Smooth muscle cell (in vitro differentiated cells): ENCODE data around the gene GLI2. TPM values are rescaled to one million over a fixed set of nuclear protein-coding genes. Genes with fewer than 3 reads are reported as not detected.

Experiments
- DNase-seq: peaks from one replicate; lab custom pipeline; 2025; ENCODE audit not compliant: unreplicated experiment; lab: John Stamatoyannopoulos, UW
- H2AFZ ChIP-seq: fragments of 200-600 bp; sonication (generic); 2 replicates; pipeline ENCODE4 v1.6.0; 2016; ENCODE audit warnings: antibody characterized with exemption, low read depth, mild to moderate bottlenecking
- H3F3A ChIP-seq: fragments of 200-600 bp; sonication (generic); 2 replicates; pipeline ENCODE4 v1.6.0; 2017; ENCODE audit warnings: antibody characterized with exemption, low read depth
- H3K27ac ChIP-seq: fragments of 200-600 bp; sonication (generic); 2 replicates; pipeline ENCODE4 v1.5.1; 2016; ENCODE audit warnings: low read depth, mild to moderate bottlenecking
- H3K27me3 ChIP-seq: fragments of 200-600 bp; sonication (generic); 2 replicates; pipeline ENCODE4 v1.6.1; 2016; ENCODE audit warnings: low read depth, mild to moderate bottlenecking
- H3K36me3 ChIP-seq: fragments of 200-600 bp; sonication (generic); 2 replicates; pipeline ENCODE4 v1.5.1; 2016; ENCODE audit warnings: low read depth
- H3K4me1 ChIP-seq: fragments of 200-600 bp; sonication (generic); 2 replicates; pipeline ENCODE4 v1.5.1; 2016; ENCODE audit warnings: low read depth
- H3K4me2 ChIP-seq: fragments of 200-600 bp; sonication (generic); 2 replicates; pipeline ENCODE4 v1.6.0; 2016; ENCODE audit warnings: mild to moderate bottlenecking
- H3K4me3 ChIP-seq: fragments of 200-600 bp; sonication (generic); 2 replicates; pipeline ENCODE4 v1.5.1; 2016; ENCODE audit warnings: mild to moderate bottlenecking
- H3K79me2 ChIP-seq: fragments of 200-600 bp; sonication (generic); 2 replicates; pipeline ENCODE4 v1.6.0; 2016; ENCODE audit warnings: low read depth, mild to moderate bottlenecking
- H3K9ac ChIP-seq: fragments of 200-600 bp; sonication (generic); 2 replicates; pipeline ENCODE4 v1.6.0; 2016; ENCODE audit warnings: low read depth
- H3K9me3 ChIP-seq: fragments of 200-600 bp; sonication (generic); replicated peaks from 2 replicates; pipeline ENCODE4 v1.5.1; 2016; ENCODE audit warnings: low read depth
- H4K20me1 ChIP-seq: fragments of 200-600 bp; sonication (generic); 2 replicates; pipeline ENCODE4 v1.6.0; 2016; ENCODE audit warnings: low read depth
- WGBS: methylation state at CpG from one replicate; pipeline ENCODE4 v1.1.7; 2016; ENCODE audit warnings: low lambda C conversion rate; 5-methylcytosine and 5-hydroxymethylcytosine counted together
- polyA plus RNA-seq: library from polyadenylated mRNA; unstranded; fragments of >200 nt; fragmentation: Nextera tagmentation; extraction: Ambion mirVana; gene quantifications from 2 replicates; pipeline ENCODE4 v1.2.1, GENCODE V29; 2016
- total RNA-seq: library from RNA; depleted of rRNA; stranded (reverse); fragments of >200 nt; gene quantifications from 2 replicates; pipeline ENCODE4 v1.2.3, GENCODE V29; 2014
- TF ChIP-seq, protein P1 (sequence below): fragments of 200-600 bp; sonication (generic); IDR thresholded peaks from 2 replicates; pipeline ENCODE4 v1.5.1; 2017; ENCODE audit warnings: borderline replicate concordance, mild to moderate bottlenecking, antibody characterized with exemption; ENCODE audit not compliant: insufficient read depth, poor library complexity, severe bottlenecking

The GLI2 gene
- total and polyA plus RNA-seq, 2 experiments from 2014 or later: 9.4 to 10.6 TPM

DNA sequence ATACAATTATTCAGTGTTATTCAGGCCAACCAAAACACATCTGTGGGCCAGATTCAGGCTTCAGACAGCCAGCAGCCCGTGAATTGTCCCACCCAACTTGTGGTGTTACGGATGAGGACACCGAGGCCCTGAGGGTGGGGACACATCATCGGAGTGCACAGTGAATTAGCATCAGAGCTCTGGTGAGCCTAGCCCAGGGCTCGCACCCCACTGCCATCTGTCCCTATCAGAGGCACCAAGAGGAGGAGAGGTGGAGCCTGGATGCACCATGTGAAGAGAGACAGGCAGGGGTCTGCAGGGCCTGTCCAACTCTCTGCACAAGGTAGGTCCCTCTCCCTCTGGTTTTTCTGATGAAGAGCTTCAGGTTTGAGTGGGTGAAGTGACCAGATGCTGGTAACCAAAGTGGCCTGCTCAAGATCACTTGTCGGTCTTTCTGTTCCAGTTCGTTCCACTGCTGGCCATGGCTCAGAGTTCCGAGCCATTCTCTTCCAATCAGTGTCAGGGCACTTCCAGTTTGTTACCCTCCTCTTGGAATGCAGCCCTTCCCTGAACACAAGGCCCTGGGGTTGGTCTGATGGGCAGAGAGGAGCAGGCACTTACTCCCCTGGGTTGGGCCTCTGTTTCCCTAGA lies 14.8 kb upstream of the GLI2 start:
- TF ChIP-seq, protein P1, sequence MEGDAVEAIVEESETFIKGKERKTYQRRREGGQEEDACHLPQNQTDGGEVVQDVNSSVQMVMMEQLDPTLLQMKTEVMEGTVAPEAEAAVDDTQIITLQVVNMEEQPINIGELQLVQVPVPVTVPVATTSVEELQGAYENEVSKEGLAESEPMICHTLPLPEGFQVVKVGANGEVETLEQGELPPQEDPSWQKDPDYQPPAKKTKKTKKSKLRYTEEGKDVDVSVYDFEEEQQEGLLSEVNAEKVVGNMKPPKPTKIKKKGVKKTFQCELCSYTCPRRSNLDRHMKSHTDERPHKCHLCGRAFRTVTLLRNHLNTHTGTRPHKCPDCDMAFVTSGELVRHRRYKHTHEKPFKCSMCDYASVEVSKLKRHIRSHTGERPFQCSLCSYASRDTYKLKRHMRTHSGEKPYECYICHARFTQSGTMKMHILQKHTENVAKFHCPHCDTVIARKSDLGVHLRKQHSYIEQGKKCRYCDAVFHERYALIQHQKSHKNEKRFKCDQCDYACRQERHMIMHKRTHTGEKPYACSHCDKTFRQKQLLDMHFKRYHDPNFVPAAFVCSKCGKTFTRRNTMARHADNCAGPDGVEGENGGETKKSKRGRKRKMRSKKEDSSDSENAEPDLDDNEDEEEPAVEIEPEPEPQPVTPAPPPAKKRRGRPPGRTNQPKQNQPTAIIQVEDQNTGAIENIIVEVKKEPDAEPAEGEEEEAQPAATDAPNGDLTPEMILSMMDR: no peak
- Histone ChIP-seq H2AFZ (no peak overlapping the region), H3F3A (peaks cover 3% of the 10 kb centered on the region), H3K4me3 (no peak overlapping the region), H3K36me3 (no peaks in the 10 kb centered on the region), H3K9me3 (no peaks in the 10 kb centered on the region), H3K27me3 (no peaks in the 10 kb centered on the region), H3K79me2 (no peaks in the 10 kb centered on the region), H3K4me2 (no peak overlapping the region), H4K20me1 (no peaks in the 10 kb centered on the region), H3K9ac (no peak overlapping the region), H3K4me1 (peaks cover 12% of the 10 kb centered on the region), H3K27ac (no peak overlapping the region)
- DNase-seq: no peak
- 89% methylated on average over 8 of the region's 8 CpGs for WGBS

DNA sequence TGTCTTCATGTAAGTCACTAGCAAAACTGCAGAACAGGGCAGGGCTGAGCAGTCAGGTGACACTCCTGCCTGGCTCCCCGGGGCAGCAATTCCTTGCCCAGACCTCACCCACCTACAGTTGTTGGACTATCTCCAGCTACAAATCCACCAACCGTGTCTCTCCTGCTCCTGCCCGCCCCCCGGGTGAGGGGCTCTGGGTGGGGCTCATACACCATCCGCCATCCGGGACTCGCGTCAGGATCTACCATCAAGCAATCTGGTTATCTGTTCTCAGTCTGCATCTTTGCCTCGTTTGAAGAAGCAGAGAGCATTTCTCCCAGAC lies 13.5 kb upstream of the GLI2 start:
- H3K36me3 ChIP-seq: no peaks in the 10 kb centered on the region

DNA sequence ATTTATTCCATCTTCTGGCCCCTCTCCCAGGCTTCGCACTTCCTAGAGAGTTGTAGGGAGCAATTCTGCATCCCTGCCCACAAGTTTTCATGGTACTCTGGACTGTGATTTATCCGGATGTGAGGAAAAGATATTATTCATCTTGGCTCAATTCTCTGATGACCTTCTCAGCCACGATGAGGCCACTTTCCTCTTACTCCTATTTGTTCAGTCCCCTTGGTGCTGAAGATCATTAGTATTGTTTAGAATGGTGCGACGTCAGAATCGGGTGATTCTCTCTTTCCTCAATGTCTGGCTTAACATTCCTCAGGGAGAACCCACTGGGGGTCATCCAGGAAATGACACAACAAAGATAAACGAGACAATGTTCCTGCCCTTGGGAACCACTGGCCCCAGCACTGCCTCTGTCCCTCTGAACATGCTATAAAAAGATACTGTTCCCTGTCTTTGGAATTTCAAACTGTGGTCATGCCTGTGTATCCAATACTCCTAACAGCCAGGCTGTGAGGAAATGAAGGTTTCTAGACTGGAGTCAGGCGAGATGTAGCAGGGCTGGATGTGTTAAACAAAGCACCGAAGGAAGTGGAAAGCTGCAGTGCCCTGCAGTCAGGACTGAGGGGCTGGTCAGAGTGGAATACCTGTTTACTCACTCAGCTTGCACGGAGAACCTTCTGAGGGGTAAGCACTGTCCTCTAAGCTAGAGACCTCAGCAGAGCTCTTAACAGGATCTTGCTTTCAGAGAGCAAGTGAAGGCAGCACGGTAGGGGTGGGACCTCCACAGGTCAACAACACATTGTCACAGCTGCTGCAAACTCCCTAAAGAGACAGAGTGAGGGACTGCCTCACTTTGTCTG lies 12.9 kb upstream of the GLI2 start:
- H3K9ac ChIP-seq: peak overlapping the region; percentile 57
- peak overlapping the region; percentile 17 for H2AFZ ChIP-seq
- H3K9me3 ChIP-seq: no peaks in the 10 kb centered on the region
- TF ChIP-seq, protein P1: no peak
- peak overlapping the region; percentile 78 for H3K27ac ChIP-seq
- peaks cover 12% of the 10 kb centered on the region for H3K4me1 ChIP-seq
- no peaks in the 10 kb centered on the region for H3K27me3 ChIP-seq
- peak overlapping the region; percentile 70 for H3K4me2 ChIP-seq
- no peak overlapping the region for H3K4me3 ChIP-seq
- no peaks in the 10 kb centered on the region for H3K36me3 ChIP-seq
- no peak for DNase-seq
- 20% methylated on average over 11 of the region's 11 CpGs for WGBS
- H4K20me1 ChIP-seq: no peaks in the 10 kb centered on the region
- peaks cover 3% of the 10 kb centered on the region for H3F3A ChIP-seq
- no peaks in the 10 kb centered on the region for H3K79me2 ChIP-seq

More for the DNA sequence above, 13.5 kb upstream of the GLI2 start:
- no peaks in the 10 kb centered on the region for H3K9me3 ChIP-seq
- H3K9ac ChIP-seq: peak overlapping the region; percentile 51
- H2AFZ ChIP-seq: no peak overlapping the region
- H3K79me2 ChIP-seq: no peaks in the 10 kb centered on the region
- 71% methylated on average over 9 of the region's 9 CpGs for WGBS
- H3F3A ChIP-seq: peaks cover 3% of the 10 kb centered on the region
- TF ChIP-seq, protein P1: no peak
- H3K4me1 ChIP-seq: peaks cover 12% of the 10 kb centered on the region
- H3K27ac ChIP-seq: peak overlapping the region; percentile 78
- DNase-seq: no peak
- no peaks in the 10 kb centered on the region for H3K27me3 ChIP-seq
- H3K4me3 ChIP-seq: no peak overlapping the region
- H4K20me1 ChIP-seq: no peaks in the 10 kb centered on the region
- H3K4me2 ChIP-seq: peak overlapping the region; percentile 70
